ENCODE measurements around the gene MEGF10. TPM values are rescaled to one million over a fixed set of nuclear protein-coding genes. Genes with fewer than 3 reads are reported as not detected.

Gene MEGF10
- total and polyA plus RNA-seq, 2 of the 8 experiments (the other 6 are each of a cell fraction or from before 2014, with no cell fraction given), result 38.2 to 53.1 TPM

DNA sequence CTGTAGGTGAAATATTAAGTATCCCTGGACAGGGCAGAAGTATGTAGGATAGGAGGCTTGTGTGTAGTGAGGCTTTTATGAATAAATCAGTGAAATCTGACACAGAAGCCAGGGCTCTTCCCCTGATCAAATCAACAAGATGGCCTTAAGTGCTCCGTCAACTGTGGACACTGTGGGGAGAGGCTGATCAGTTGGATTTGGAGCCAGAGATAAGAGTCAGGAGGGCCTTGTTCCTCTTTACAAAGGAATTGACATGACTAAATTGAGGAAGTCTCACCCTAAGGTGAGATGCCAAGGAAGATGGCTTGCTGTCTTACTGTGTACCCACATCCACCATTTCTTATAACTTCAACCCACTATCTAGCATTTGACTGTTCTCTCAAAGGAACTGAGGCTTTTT is 135.3 kb downstream of the MEGF10 start:
- no peak overlapping the region for H3K27ac ChIP-seq (ENCODE audit: low read depth, low read length)
- TF ChIP-seq CREB1 (IDR thresholded peaks at IDR 0.05), result no peak
- TF ChIP-seq HDAC2 (IDR thresholded peaks at IDR 0.05; ENCODE audit: borderline replicate concordance in 1 of 2, low read depth in 2 of 2, low read length in 2 of 2), result no peak
- no peak for TF ChIP-seq EGR1 (IDR thresholded peaks at IDR 0.05; ENCODE audit: borderline replicate concordance, low read depth, low read length)
- no peak for TF ChIP-seq TCF12 (IDR thresholded peaks at IDR 0.05; ENCODE audit: low read depth, low read length)
- TF ChIP-seq, protein P1, sequence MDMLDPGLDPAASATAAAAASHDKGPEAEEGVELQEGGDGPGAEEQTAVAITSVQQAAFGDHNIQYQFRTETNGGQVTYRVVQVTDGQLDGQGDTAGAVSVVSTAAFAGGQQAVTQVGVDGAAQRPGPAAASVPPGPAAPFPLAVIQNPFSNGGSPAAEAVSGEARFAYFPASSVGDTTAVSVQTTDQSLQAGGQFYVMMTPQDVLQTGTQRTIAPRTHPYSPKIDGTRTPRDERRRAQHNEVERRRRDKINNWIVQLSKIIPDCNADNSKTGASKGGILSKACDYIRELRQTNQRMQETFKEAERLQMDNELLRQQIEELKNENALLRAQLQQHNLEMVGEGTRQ (IDR thresholded peaks at IDR 0.05; ENCODE audit: low read length), result no peak
- TF ChIP-seq, protein P2, sequence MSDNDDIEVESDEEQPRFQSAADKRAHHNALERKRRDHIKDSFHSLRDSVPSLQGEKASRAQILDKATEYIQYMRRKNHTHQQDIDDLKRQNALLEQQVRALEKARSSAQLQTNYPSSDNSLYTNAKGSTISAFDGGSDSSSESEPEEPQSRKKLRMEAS (IDR thresholded peaks at IDR 0.05), result no peak
- no peak for TF ChIP-seq CBX5 (IDR thresholded peaks at IDR 0.05; ENCODE audit: low read depth, low read length)
- no peak for TF ChIP-seq SIRT6 (IDR thresholded peaks at IDR 0.05; ENCODE audit: low read length)
- no peak for TF ChIP-seq GABPA (IDR thresholded peaks at IDR 0.05; ENCODE audit: borderline replicate concordance, insufficient read depth, low read length)
- no peak for TF ChIP-seq KDM4A (IDR thresholded peaks at IDR 0.05; ENCODE audit: low read depth, low read length, severe bottlenecking)
- no peak for TF ChIP-seq SAP30 (IDR thresholded peaks at IDR 0.05; ENCODE audit: insufficient read depth, insufficient replicate concordance, low read length)
- no peak overlapping the region for H2BK120ac ChIP-seq (replicated peaks; ENCODE audit: low read depth, low read length)
- no peak overlapping the region for H2BK20ac ChIP-seq (ENCODE audit: low read length)
- no peak for FAIRE-seq
- H3K4me2 ChIP-seq (ENCODE audit: insufficient read depth in 1 of 2, low read depth in 2 of 2, low read length in 2 of 2), result no peak overlapping the region
- CTCF ChIA-PET (ENCODE audit: partially characterized antibody), result no interaction called here
- no peak overlapping the region for H2BK5ac ChIP-seq (ENCODE audit: low read depth, low read length)
- no peaks in the 10 kb centered on the region for H3K27me3 ChIP-seq (replicated peaks in 1 of 4; ENCODE audit: control insufficient read depth in 3 of 4, extremely low read depth in 1 of 4, insufficient read depth in 3 of 4, low read length in 3 of 4)
- 95% methylated on average over 1 of the region's 1 CpG; no CpG with 5 or more reads in 1 of the 2 experiments for WGBS, 2 experiments (ENCODE audit: extremely low coverage in 1 of 2, insufficient coverage in 1 of 2, insufficient read length in 1 of 2, insufficient replicate concordance in 2 of 2, low coverage in 1 of 2, low lambda C conversion rate in 2 of 2, missing lambda C conversion rate in 1 of 2)
- H4K91ac ChIP-seq (replicated peaks; ENCODE audit: insufficient read length, low read length), result no peak overlapping the region
- DNase-seq (ENCODE audit: low read depth in 1 of 2, low spot score in 2 of 2), result no peak
- no peaks in the 10 kb centered on the region for H4K20me1 ChIP-seq (replicated peaks in 1 of 2; ENCODE audit: control insufficient read depth in 1 of 2, insufficient read depth in 2 of 2, low read length in 2 of 2)
- H3K14ac ChIP-seq (ENCODE audit: insufficient read length), result no peak overlapping the region
- H3K4ac ChIP-seq (replicated peaks; ENCODE audit: insufficient read length, low read depth, low read length), result no peak overlapping the region
- H3K79me2 ChIP-seq (ENCODE audit: control insufficient read depth in 1 of 2, insufficient read depth in 2 of 2, low read length in 2 of 2), result no peaks in the 10 kb centered on the region
- H3K4me3 ChIP-seq (ENCODE audit: extremely low read depth in 1 of 4, insufficient read depth in 2 of 4, low read depth in 3 of 4, low read length in 4 of 4), result no peak overlapping the region
- no peak overlapping the region for H4K5ac ChIP-seq (ENCODE audit: insufficient read length, low read depth, low read length)
- no peaks in the 10 kb centered on the region for H3K4me1 ChIP-seq (replicated peaks in 1 of 4; ENCODE audit: control insufficient read depth in 3 of 4, insufficient read depth in 4 of 4, low read length in 3 of 4)
- H3K9me3 ChIP-seq (ENCODE audit: insufficient read depth in 2 of 2, low read depth in 1 of 2, low read length in 1 of 2), result peaks cover 0 to 2% of the 10 kb centered on the region in 2 experiments; a peak in 1 of 4 replicates
- no peak overlapping the region for H3K9ac ChIP-seq (replicated peaks in 1 of 4; ENCODE audit: extremely low read depth in 1 of 4, low read depth in 3 of 4, low read length in 3 of 4)
- H2BK15ac ChIP-seq (ENCODE audit: low read length), result no peak overlapping the region
- H3K36me3 ChIP-seq (ENCODE audit: control insufficient read depth in 2 of 4, insufficient read depth in 4 of 4, low read length in 3 of 4), result peaks cover 0 to 20% (median 5%) of the 10 kb centered on the region in 4 experiments; a peak in 5 of 8 replicates
- POLR2A ChIA-PET (ENCODE audit: partially characterized antibody), result no interaction called here
- H3K23me2 ChIP-seq (ENCODE audit: low read depth, low read length), result no peaks in the 10 kb centered on the region
- H2BK12ac ChIP-seq (ENCODE audit: low read depth, low read length), result no peak overlapping the region
- no peak overlapping the region for H4K8ac ChIP-seq (ENCODE audit: extremely low read depth, insufficient read depth, low read length)
- no peak overlapping the region for H3K56ac ChIP-seq (replicated peaks; ENCODE audit: insufficient read length, low read depth, low read length)
- no peak overlapping the region for H2AK5ac ChIP-seq (ENCODE audit: low read depth, low read length)
- H3K18ac ChIP-seq (ENCODE audit: extremely low read depth, low read length), result no peak overlapping the region
- H3K23ac ChIP-seq (ENCODE audit: insufficient read length), result no peak overlapping the region
- H3K79me1 ChIP-seq (ENCODE audit: low read depth, low read length), result no peaks in the 10 kb centered on the region
- no peak overlapping the region for H2AFZ ChIP-seq (ENCODE audit: low read length)

Data from H1 (cell line).